Measurements from ENCODE around the gene RUNX3. TPM values are rescaled to one million over a fixed set of nuclear protein-coding genes. Genes with fewer than 3 reads are reported as not detected.

Gene RUNX3
- total RNA-seq, 1 experiment from 2014 or later: 0.28 TPM

DNA sequence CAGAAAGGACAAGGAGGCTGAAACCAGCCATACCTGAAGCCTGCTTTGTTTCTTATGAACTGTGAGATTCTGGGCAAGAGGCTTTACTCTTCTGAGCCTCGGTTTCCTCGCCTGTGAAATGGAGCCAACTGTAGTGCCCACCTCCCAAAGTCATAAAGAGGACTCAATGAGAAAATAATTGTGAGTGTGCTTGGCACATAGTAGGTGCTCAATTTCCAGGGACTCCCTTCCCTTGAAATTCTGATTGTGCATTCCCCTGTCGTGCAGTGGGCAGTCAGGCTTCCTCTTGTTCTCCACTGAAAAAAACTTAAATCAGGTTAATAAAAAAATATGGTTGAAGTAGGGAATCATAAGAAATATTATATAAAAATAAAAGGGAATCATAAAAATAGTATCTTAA lies 37.5 kb upstream of the RUNX3 start:
- CTCF ChIA-PET: no interaction called here
- Mint-ChIP-seq H3K9me3 (ENCODE audit: low read depth, unreplicated experiment) (no peaks in the 10 kb centered on the region), H3K4me1 (ENCODE audit: low read depth, unreplicated experiment) (peaks cover 10% of the 10 kb centered on the region), H3K4me3 (ENCODE audit: low read depth, unreplicated experiment) (no peak overlapping the region), H3K27ac (ENCODE audit: unreplicated experiment) (no peak overlapping the region), H3K27me3 (ENCODE audit: unreplicated experiment) (peaks cover 55% of the 10 kb centered on the region), H3K36me3 (ENCODE audit: insufficient read depth, unreplicated experiment) (no peaks in the 10 kb centered on the region)
- intact Hi-C loops (cut with micrococcal nuclease; ENCODE audit: unreplicated experiment): no loop called here
- TF ChIP-seq, protein P1, sequence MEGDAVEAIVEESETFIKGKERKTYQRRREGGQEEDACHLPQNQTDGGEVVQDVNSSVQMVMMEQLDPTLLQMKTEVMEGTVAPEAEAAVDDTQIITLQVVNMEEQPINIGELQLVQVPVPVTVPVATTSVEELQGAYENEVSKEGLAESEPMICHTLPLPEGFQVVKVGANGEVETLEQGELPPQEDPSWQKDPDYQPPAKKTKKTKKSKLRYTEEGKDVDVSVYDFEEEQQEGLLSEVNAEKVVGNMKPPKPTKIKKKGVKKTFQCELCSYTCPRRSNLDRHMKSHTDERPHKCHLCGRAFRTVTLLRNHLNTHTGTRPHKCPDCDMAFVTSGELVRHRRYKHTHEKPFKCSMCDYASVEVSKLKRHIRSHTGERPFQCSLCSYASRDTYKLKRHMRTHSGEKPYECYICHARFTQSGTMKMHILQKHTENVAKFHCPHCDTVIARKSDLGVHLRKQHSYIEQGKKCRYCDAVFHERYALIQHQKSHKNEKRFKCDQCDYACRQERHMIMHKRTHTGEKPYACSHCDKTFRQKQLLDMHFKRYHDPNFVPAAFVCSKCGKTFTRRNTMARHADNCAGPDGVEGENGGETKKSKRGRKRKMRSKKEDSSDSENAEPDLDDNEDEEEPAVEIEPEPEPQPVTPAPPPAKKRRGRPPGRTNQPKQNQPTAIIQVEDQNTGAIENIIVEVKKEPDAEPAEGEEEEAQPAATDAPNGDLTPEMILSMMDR (IDR thresholded peaks at IDR 0.05; ENCODE audit: unreplicated experiment): no peak
- DNase-seq: no peak
- BruUV-seq (replicated peaks): no TSS peak

DNA sequence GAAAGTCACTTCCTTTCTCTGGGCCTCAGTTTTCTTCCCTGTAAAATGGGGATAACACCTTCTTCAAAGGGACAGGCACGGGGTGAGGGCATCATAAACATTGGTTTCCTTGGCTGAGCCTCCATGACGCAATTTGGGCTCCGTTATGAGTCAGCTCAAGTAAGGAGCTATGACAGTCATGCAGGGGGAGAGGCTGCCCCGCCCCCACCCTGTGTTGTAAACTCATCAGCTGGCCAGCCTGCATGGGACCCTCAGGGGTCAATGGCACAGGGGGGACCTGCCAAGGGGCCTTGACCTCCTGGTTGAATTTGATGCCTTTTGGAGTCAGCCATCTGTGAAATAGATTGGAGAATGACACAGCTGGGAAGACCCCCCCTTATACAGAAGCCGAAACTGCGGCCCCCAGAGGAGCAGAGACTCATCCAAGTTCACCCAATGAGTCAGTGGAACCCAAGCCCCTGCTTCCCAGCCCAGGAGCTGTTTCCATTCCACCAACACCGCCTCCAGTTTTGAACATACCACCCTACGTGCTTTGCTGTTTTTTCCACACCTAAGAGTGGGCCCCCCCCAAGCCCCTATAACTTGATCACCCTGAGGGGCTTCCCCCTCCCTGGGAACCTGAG lies 36.8 kb upstream of the RUNX3 start:
- no peak for DNase-seq
- intact Hi-C loops (cut with micrococcal nuclease; ENCODE audit: unreplicated experiment): no loop called here
- Mint-ChIP-seq H3K27me3 (ENCODE audit: unreplicated experiment) (peaks cover 55% of the 10 kb centered on the region), H3K4me1 (ENCODE audit: low read depth, unreplicated experiment) (peaks cover 10% of the 10 kb centered on the region), H3K36me3 (ENCODE audit: insufficient read depth, unreplicated experiment) (no peaks in the 10 kb centered on the region), H3K4me3 (ENCODE audit: low read depth, unreplicated experiment) (no peak overlapping the region), H3K9me3 (ENCODE audit: low read depth, unreplicated experiment) (no peaks in the 10 kb centered on the region), H3K27ac (ENCODE audit: unreplicated experiment) (no peak overlapping the region)
- BruUV-seq (replicated peaks): no TSS peak
- CTCF ChIA-PET: no interaction called here
- TF ChIP-seq, protein P1 (IDR thresholded peaks at IDR 0.05; ENCODE audit: unreplicated experiment): no peak

DNA sequence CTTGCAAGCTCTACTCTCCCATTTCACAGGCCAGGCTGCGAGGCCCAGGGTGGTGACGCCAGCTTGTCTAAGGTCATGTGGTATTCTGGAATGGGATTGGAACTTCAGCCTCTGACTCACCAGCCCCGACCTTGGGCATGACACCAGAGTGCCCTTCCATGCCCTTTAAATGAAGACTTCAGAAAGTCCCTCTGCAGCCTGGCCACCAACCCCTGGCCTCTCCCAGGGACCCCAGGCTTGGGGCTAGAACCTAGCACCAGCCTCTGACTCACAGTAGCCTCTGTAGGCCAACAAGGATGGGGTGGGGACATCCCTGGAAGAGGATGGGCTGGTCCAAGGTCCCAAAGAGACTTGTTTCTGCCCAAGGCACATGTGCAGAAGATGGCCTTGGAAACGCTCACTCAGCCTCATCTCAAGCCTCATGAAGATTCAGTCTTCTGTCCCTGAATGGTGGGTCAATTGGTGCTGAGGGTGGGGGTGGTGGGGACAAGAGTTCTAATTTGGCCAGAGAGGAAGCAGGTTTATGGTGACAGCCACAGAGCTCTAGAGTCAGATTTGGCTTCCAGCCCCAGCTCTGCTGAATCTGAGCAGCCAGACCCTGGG lies 36.1 kb upstream of the RUNX3 start:
- TF ChIP-seq, protein P1 (IDR thresholded peaks at IDR 0.05; ENCODE audit: unreplicated experiment): no peak
- Mint-ChIP-seq H3K27ac (ENCODE audit: unreplicated experiment) (no peak overlapping the region), H3K4me3 (ENCODE audit: low read depth, unreplicated experiment) (no peak overlapping the region), H3K4me1 (ENCODE audit: low read depth, unreplicated experiment) (peaks cover 10% of the 10 kb centered on the region), H3K36me3 (ENCODE audit: insufficient read depth, unreplicated experiment) (no peaks in the 10 kb centered on the region), H3K9me3 (ENCODE audit: low read depth, unreplicated experiment) (no peaks in the 10 kb centered on the region), H3K27me3 (ENCODE audit: unreplicated experiment) (peaks cover 55% of the 10 kb centered on the region)
- intact Hi-C loops (cut with micrococcal nuclease; ENCODE audit: unreplicated experiment): no loop called here
- CTCF ChIA-PET: no interaction called here
- no peak for DNase-seq
- BruUV-seq (replicated peaks): no TSS peak

DNA sequence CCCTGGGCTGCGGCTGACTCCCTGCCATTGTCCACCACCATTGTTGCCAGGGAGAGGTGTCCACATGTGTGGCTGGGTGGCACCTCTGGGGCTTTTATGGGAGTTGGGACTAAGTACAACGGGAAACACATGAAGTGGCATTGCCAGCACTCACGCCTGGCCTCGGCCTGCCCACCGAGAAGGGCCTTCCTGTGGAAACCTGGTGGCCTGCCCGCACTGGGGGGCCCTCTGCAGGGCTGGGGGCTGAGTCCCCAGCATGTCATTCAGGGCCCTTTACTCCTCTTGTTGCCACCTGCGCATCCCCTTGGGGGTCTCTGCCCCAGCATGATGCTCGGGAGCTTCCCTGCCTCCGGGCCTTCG lies 35.5 kb upstream of the RUNX3 start:
- DNase-seq: no peak
- CTCF ChIA-PET: no interaction called here
- Mint-ChIP-seq H3K27me3 (ENCODE audit: unreplicated experiment) (peaks cover 55% of the 10 kb centered on the region), H3K4me1 (ENCODE audit: low read depth, unreplicated experiment) (peaks cover 10% of the 10 kb centered on the region), H3K4me3 (ENCODE audit: low read depth, unreplicated experiment) (no peak overlapping the region), H3K9me3 (ENCODE audit: low read depth, unreplicated experiment) (no peaks in the 10 kb centered on the region), H3K36me3 (ENCODE audit: insufficient read depth, unreplicated experiment) (no peaks in the 10 kb centered on the region), H3K27ac (ENCODE audit: unreplicated experiment) (no peak overlapping the region)
- TF ChIP-seq, protein P1 (IDR thresholded peaks at IDR 0.05; ENCODE audit: unreplicated experiment): no peak
- intact Hi-C loops (cut with micrococcal nuclease; ENCODE audit: unreplicated experiment): no loop called here
- BruUV-seq (replicated peaks): no TSS peak
